IPS-20b (cell line): ENCODE data around the gene VWC2.

ENCODE experiments used
- H3K27ac ChIP-seq: one replicate; pipeline ENCODE4 v1.5.1; 2013; ENCODE audit warnings: low read length
- H3K27me3 ChIP-seq: 2 replicates; pipeline ENCODE4 v1.6.1; 2013; ENCODE audit warnings: mild to moderate bottlenecking, low read length, inconsistent platforms; ENCODE audit not compliant: insufficient read depth
- H3K36me3 ChIP-seq: 2 replicates; pipeline ENCODE4 v1.6.1; 2013; ENCODE audit warnings: low read depth, mild to moderate bottlenecking, inconsistent platforms, low read length, moderate library complexity; ENCODE audit not compliant: insufficient read depth
- H3K4me1 ChIP-seq: 2 replicates; pipeline ENCODE4 v1.6.1; 2013; ENCODE audit warnings: mild to moderate bottlenecking, control low read depth, inconsistent platforms, low read length, moderate library complexity; ENCODE audit not compliant: insufficient read depth
- H3K4me3 ChIP-seq: 2 replicates; pipeline ENCODE4 v1.5.1; 2013; ENCODE audit warnings: mild to moderate bottlenecking, low read length, inconsistent platforms
- H3K9ac ChIP-seq: 2 replicates; pipeline ENCODE4 v1.6.1; 2013; ENCODE audit warnings: low read depth, mild to moderate bottlenecking, inconsistent platforms, low read length, moderate library complexity
- H3K9me3 ChIP-seq: 2 replicates; pipeline ENCODE4 v1.6.1; 2013; ENCODE audit warnings: mild to moderate bottlenecking, low read depth, low read length, inconsistent platforms; ENCODE audit not compliant: insufficient read depth

The VWC2 gene

GRCh38 chr7:49773218-49773935 is at the start of gene VWC2:
Gene VWC2 (plus strand): TSS chr7:49773638. CDS start chr7:49775436, 1,798 bp downstream.
- peaks cover 94% of the 10 kb centered on the region for H3K27me3 ChIP-seq
- peaks cover 7% of the 10 kb centered on the region; the same call in 1 of the 2 replicates for H3K4me1 ChIP-seq

GRCh38 chr7:49724071-49724470 is 49.4 kb upstream of the VWC2 start:
- Histone ChIP-seq H3K27ac (no peak overlapping the region), H3K4me1 (no peaks in the 10 kb centered on the region), H3K27me3 (no peaks in the 10 kb centered on the region), H3K9ac (no peak overlapping the region), H3K4me3 (no peak overlapping the region), H3K36me3 (no peaks in the 10 kb centered on the region), H3K9me3 (no peaks in the 10 kb centered on the region)

More at GRCh38 chr7:49773218-49773935, at the start of gene VWC2:
- Histone ChIP-seq H3K9me3 (no peaks in the 10 kb centered on the region; the same call in 1 of the 2 replicates), H3K27ac (no peak within 1 kb of the TSS), H3K4me3 (peak within 1 kb of the TSS; percentile 75), H3K36me3 (no peaks in the 10 kb centered on the region), H3K9ac (no peak within 1 kb of the TSS)

- Histone ChIP-seq H3K9ac (no peak overlapping the region), H3K4me1 (no peaks in the 10 kb centered on the region), H3K4me3 (no peak overlapping the region), H3K27ac (no peak overlapping the region), H3K27me3 (no peaks in the 10 kb centered on the region), H3K9me3 (no peaks in the 10 kb centered on the region), H3K36me3 (no peaks in the 10 kb centered on the region)
Observed at GRCh38 chr7:49731836-49732235, 41.6 kb upstream of the VWC2 start.

- Histone ChIP-seq H3K9me3 (no peaks in the 10 kb centered on the region), H3K36me3 (no peaks in the 10 kb centered on the region), H3K4me1 (peaks cover 4% of the 10 kb centered on the region; the same call in 1 of the 2 replicates), H3K4me3 (no peak overlapping the region), H3K27ac (no peak overlapping the region), H3K27me3 (0 out of 2 replicates have a peak, but pooled peaks cover 7% of the 10 kb centered on the region), H3K9ac (no peak overlapping the region)
Observed at GRCh38 chr7:49762666-49763065, 10.8 kb upstream of the VWC2 start.

GRCh38 chr7:49763791-49764190 is 9.6 kb upstream of the VWC2 start:
- Histone ChIP-seq H3K4me3 (no peak overlapping the region), H3K9me3 (no peaks in the 10 kb centered on the region), H3K9ac (no peak overlapping the region), H3K36me3 (no peaks in the 10 kb centered on the region), H3K27me3 (peaks cover 18% of the 10 kb centered on the region), H3K4me1 (peaks cover 4% of the 10 kb centered on the region; the same call in 1 of the 2 replicates), H3K27ac (no peak overlapping the region)

- H3K9me3 ChIP-seq: no peaks in the 10 kb centered on the region
- H3K4me3 ChIP-seq: no peak overlapping the region
Observed at GRCh38 chr7:49766966-49767365, 6.5 kb upstream of the VWC2 start.

GRCh38 chr7:49767719-49768118 is 5.7 kb upstream of the VWC2 start:
- H3K27me3 ChIP-seq: peaks cover 55% of the 10 kb centered on the region
- no peaks in the 10 kb centered on the region for H3K9me3 ChIP-seq
- peaks cover 9% of the 10 kb centered on the region; the same call in 1 of the 2 replicates for H3K4me1 ChIP-seq
- H3K9ac ChIP-seq: no peak overlapping the region
- no peaks in the 10 kb centered on the region for H3K36me3 ChIP-seq
- H3K27ac ChIP-seq: no peak overlapping the region
- H3K4me3 ChIP-seq: no peak overlapping the region

More at GRCh38 chr7:49766966-49767365, 6.5 kb upstream of the VWC2 start:
- Histone ChIP-seq H3K27ac (no peak overlapping the region), H3K9ac (no peak overlapping the region), H3K36me3 (no peaks in the 10 kb centered on the region), H3K27me3 (peaks cover 48% of the 10 kb centered on the region), H3K4me1 (peaks cover 4% of the 10 kb centered on the region; the same call in 1 of the 2 replicates)

- Histone ChIP-seq H3K4me3 (no peak overlapping the region), H3K4me1 (peaks cover 12% of the 10 kb centered on the region; the same call in 1 of the 2 replicates), H3K36me3 (no peaks in the 10 kb centered on the region), H3K9ac (no peak overlapping the region), H3K27me3 (peaks cover 61% of the 10 kb centered on the region), H3K27ac (no peak overlapping the region), H3K9me3 (no peaks in the 10 kb centered on the region)
Observed at GRCh38 chr7:49768254-49768653, 5.2 kb upstream of the VWC2 start.

- no peak overlapping the region for H3K4me3 ChIP-seq
- H3K9ac ChIP-seq: no peak overlapping the region
- peaks cover 66% of the 10 kb centered on the region for H3K27me3 ChIP-seq
- no peak overlapping the region for H3K27ac ChIP-seq
- H3K4me1 ChIP-seq: peaks cover 12% of the 10 kb centered on the region; the same call in 1 of the 2 replicates
- no peaks in the 10 kb centered on the region for H3K36me3 ChIP-seq
- H3K9me3 ChIP-seq: no peaks in the 10 kb centered on the region
Observed at GRCh38 chr7:49768835-49769234, 4.6 kb upstream of the VWC2 start.

- H3K27ac ChIP-seq: no peak overlapping the region
- peaks cover 72% of the 10 kb centered on the region for H3K27me3 ChIP-seq
- H3K4me3 ChIP-seq: no peak overlapping the region
- no peaks in the 10 kb centered on the region for H3K9me3 ChIP-seq
- H3K4me1 ChIP-seq: peaks cover 12% of the 10 kb centered on the region; the same call in 1 of the 2 replicates
- H3K9ac ChIP-seq: no peak overlapping the region
- H3K36me3 ChIP-seq: no peaks in the 10 kb centered on the region
Observed at GRCh38 chr7:49769285-49769857, 4.1 kb upstream of the VWC2 start.

- H3K4me1 ChIP-seq: peaks cover 7% of the 10 kb centered on the region; the same call in 1 of the 2 replicates
- no peaks in the 10 kb centered on the region for H3K36me3 ChIP-seq
- peaks cover 86% of the 10 kb centered on the region for H3K27me3 ChIP-seq
- H3K4me3 ChIP-seq: no peak overlapping the region
- H3K9ac ChIP-seq: no peak overlapping the region
- H3K27ac ChIP-seq: no peak overlapping the region
- no peaks in the 10 kb centered on the region; the same call in 1 of the 2 replicates for H3K9me3 ChIP-seq
Observed at GRCh38 chr7:49770838-49771237, 2.6 kb upstream of the VWC2 start.
